WTC11 (cell line): ENCODE results near the gene CD200R1. TPM values are rescaled to one million over a fixed set of nuclear protein-coding genes. Genes with fewer than 3 reads are reported as not detected.

Source experiments
- ATAC-seq: fragments of 200-7000 bp; cut with Tn5 transposase; 2 replicates; pipeline ENCODE4 v1.10.0; 2021; ENCODE audit warnings: mild to moderate bottlenecking, moderate library complexity
- CTCF ChIA-PET: fragments of 300-600 bp; sonication (Branson Sonifier 250); formaldehyde crosslinking; loops from one replicate; lab custom pipeline; 2021; ENCODE audit warnings: antibody characterized with exemption; lab: Charles Lee
- POLR2A ChIA-PET: fragments of 350-600 bp; sonication (Branson Sonifier 250); formaldehyde crosslinking; loops from one replicate; lab custom pipeline; 2021; ENCODE audit warnings: antibody characterized with exemption; lab: Charles Lee
- DNase-seq: peaks from one replicate; pipeline ENCODE4 v3.0.0; 2021; ENCODE audit warnings: low spot score
- H3K27ac Mint-ChIP-seq: 2 replicates; pipeline ENCODE4 v1.8.0; 2021; ENCODE audit warnings: mixed read lengths
- H3K27me3 Mint-ChIP-seq: 2 replicates; pipeline ENCODE4 v1.8.0; 2021; ENCODE audit warnings: low read depth, mild to moderate bottlenecking, moderate library complexity, mixed read lengths
- H3K36me3 Mint-ChIP-seq: 2 replicates; pipeline ENCODE4 v1.8.0; 2021; ENCODE audit warnings: mixed read lengths
- H3K4me1 Mint-ChIP-seq: 2 replicates; pipeline ENCODE4 v1.8.0; 2022; ENCODE audit warnings: mixed read lengths
- H3K4me3 Mint-ChIP-seq: 2 replicates; pipeline ENCODE4 v1.8.0; 2021; ENCODE audit warnings: mild to moderate bottlenecking, moderate library complexity, mixed read lengths
- H3K9me3 Mint-ChIP-seq: 2 replicates; pipeline ENCODE4 v1.8.0; 2021; ENCODE audit warnings: mixed read lengths
- ELF4 ChIP-seq: sonication (generic); formaldehyde crosslinking; IDR thresholded peaks from 2 replicates; pipeline ENCODE4 v1.8.1; 2022; ENCODE audit warnings: low read depth, mild to moderate bottlenecking, moderate library complexity, missing genetic modification reagents
- FOXJ3 ChIP-seq: sonication (generic); formaldehyde crosslinking; IDR thresholded peaks from 2 replicates; pipeline ENCODE4 v1.9.0; 2021; ENCODE audit warnings: missing genetic modification reagents, mild to moderate bottlenecking, borderline replicate concordance
- GRHL2 ChIP-seq: fragments of 250-450 bp; sonication (Bioruptor Pico); IDR thresholded peaks from 2 replicates; pipeline ENCODE4 v1.8.0; 2022; ENCODE audit warnings: mild to moderate bottlenecking, moderate library complexity; ENCODE audit not compliant: insufficient replicate concordance, severe bottlenecking
- HMGA2 ChIP-seq: fragments of 250-450 bp; sonication (Bioruptor Pico); IDR thresholded peaks from 2 replicates; pipeline ENCODE4 v1.4.0; 2021; ENCODE audit warnings: mild to moderate bottlenecking, moderate library complexity
- NR1H2 ChIP-seq: sonication (generic); formaldehyde crosslinking; IDR thresholded peaks from 2 replicates; pipeline ENCODE4 v1.9.0; 2021; ENCODE audit warnings: mild to moderate bottlenecking, moderate library complexity, missing genetic modification reagents
- NR2C2 ChIP-seq: sonication (generic); formaldehyde crosslinking; IDR thresholded peaks from 2 replicates; pipeline ENCODE4 v1.8.0; 2022; ENCODE audit warnings: mild to moderate bottlenecking, missing genetic modification reagents
- RELA ChIP-seq: sonication (generic); formaldehyde crosslinking; IDR thresholded peaks from 2 replicates; pipeline ENCODE4 v1.8.1; 2022; ENCODE audit warnings: missing genetic modification reagents, mild to moderate bottlenecking, borderline replicate concordance
- RORB ChIP-seq: fragments of 250-450 bp; sonication (Bioruptor Pico); IDR thresholded peaks from 2 replicates; pipeline ENCODE4 v1.9.0; 2021; ENCODE audit warnings: mild to moderate bottlenecking
- SOX15 ChIP-seq: fragments of 250-450 bp; sonication (Bioruptor Pico); IDR thresholded peaks from 2 replicates; pipeline ENCODE4 v1.9.0; 2021; ENCODE audit warnings: mild to moderate bottlenecking
- TEAD1 ChIP-seq: sonication (generic); formaldehyde crosslinking; IDR thresholded peaks from 2 replicates; pipeline ENCODE4 v1.8.0; 2022; ENCODE audit warnings: mild to moderate bottlenecking, missing genetic modification reagents
- TP53 ChIP-seq: sonication (generic); formaldehyde crosslinking; IDR thresholded peaks from 2 replicates; pipeline ENCODE4 v1.8.1; 2023; ENCODE audit warnings: mild to moderate bottlenecking, missing genetic modification reagents
- ZNF121 ChIP-seq: sonication (generic); formaldehyde crosslinking; IDR thresholded peaks from 2 replicates; pipeline ENCODE4 v1.8.0; 2023; ENCODE audit warnings: missing genetic modification reagents
- ZNF396 ChIP-seq: fragments of 250-450 bp; sonication (Bioruptor Pico); IDR thresholded peaks from 2 replicates; pipeline ENCODE4 v1.8.0; 2021; ENCODE audit warnings: mild to moderate bottlenecking, moderate library complexity, borderline replicate concordance
- ZNF416 ChIP-seq: fragments of 250-450 bp; sonication (Bioruptor Pico); IDR thresholded peaks from 2 replicates; pipeline ENCODE4 v1.9.0; 2021; ENCODE audit warnings: mild to moderate bottlenecking, inconsistent platforms
- ZNF423 ChIP-seq: fragments of 250-450 bp; sonication (Bioruptor Pico); IDR thresholded peaks from 2 replicates; pipeline ENCODE4 v2.1.2; 2022; ENCODE audit warnings: mild to moderate bottlenecking, moderate library complexity
- total RNA-seq: library from RNA; stranded (reverse); gene quantifications from 3 replicates; pipeline ENCODE4 v1.2.3, GENCODE V29; 2021
- TF ChIP-seq, protein P1 (sequence below): sonication (generic); formaldehyde crosslinking; conservative IDR thresholded peaks from 2 replicates; pipeline ENCODE4 v1.8.1; 2022; ENCODE audit warnings: mild to moderate bottlenecking, missing genetic modification reagents
- TF ChIP-seq, protein P2 (sequence below): sonication (generic); formaldehyde crosslinking; conservative IDR thresholded peaks from 2 replicates; pipeline ENCODE4 v1.8.1; 2023; ENCODE audit warnings: mild to moderate bottlenecking, low read depth, missing genetic modification reagents, moderate library complexity
- TF ChIP-seq, protein P3 (sequence below): fragments of 250-450 bp; sonication (Bioruptor Pico); IDR thresholded peaks from 2 replicates; pipeline ENCODE4 v1.9.0; 2021; ENCODE audit warnings: mild to moderate bottlenecking, borderline replicate concordance
- TF ChIP-seq, protein P4 (sequence below): sonication (generic); formaldehyde crosslinking; IDR thresholded peaks from 2 replicates; pipeline ENCODE4 v1.8.1; 2022; ENCODE audit warnings: mild to moderate bottlenecking, moderate library complexity, missing genetic modification reagents
- TF ChIP-seq, protein P5 (sequence below): fragments of 250-450 bp; sonication (Bioruptor Pico); IDR thresholded peaks from 2 replicates; pipeline ENCODE4 v2.1.2; 2022; ENCODE audit warnings: mild to moderate bottlenecking, moderate library complexity
- TF ChIP-seq, protein P6 (sequence below): fragments of 250-450 bp; sonication (Bioruptor Pico); IDR thresholded peaks from 2 replicates; pipeline ENCODE4 v1.8.0; 2021; ENCODE audit warnings: mild to moderate bottlenecking
- TF ChIP-seq, protein P7 (sequence below): sonication (generic); formaldehyde crosslinking; IDR thresholded peaks from 2 replicates; pipeline ENCODE4 v1.8.1; 2022; ENCODE audit warnings: mild to moderate bottlenecking, missing genetic modification reagents, moderate library complexity, borderline replicate concordance

The CD200R1 gene
- total RNA-seq, 1 experiment from 2014 or later = not detected

DNA sequence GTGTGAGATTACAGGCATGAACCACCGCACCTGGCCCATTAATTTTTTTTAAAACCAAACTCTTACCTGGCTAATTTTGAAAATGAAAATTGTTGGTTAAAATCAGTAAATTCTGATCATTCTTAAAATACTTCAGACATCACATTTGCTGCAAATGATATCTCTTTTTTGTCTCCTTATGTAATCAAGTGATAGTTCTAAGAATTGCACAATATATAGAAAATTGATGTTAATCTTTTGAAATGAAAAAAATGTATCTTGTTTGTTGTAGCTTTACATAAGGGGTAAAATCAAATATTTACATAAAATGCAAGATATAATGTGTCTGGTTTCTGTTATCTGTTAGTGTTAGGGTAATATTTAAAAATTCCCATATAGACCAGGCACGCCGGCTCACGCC, 20.9 kb upstream of the CD200R1 start:
- no peaks in the 10 kb centered on the region for H3K9me3 Mint-ChIP-seq
- CTCF ChIA-PET = interaction anchor here (1.2 kb wide), 1 partner anchor 261 kb away, joined by 5 read pairs; no protein-coding TSS in a partner anchor
- DNase-seq (no peak), ATAC-seq (no peak)
- POLR2A ChIA-PET = no interaction called here
- H3K27me3 Mint-ChIP-seq = no peaks in the 10 kb centered on the region
- H3K27ac Mint-ChIP-seq = no peak overlapping the region
- TF ChIP-seq SOX15 (no peak), NR2C2 (no peak), ZNF416 (CRISPR knock-in tag) (no peak), ZNF423 (CRISPR knock-in tag) (no peak), FOXJ3 (CRISPR knock-in tag) (no peak), RORB (CRISPR knock-in tag) (no peak), ELF4 (CRISPR knock-in tag) (no peak)
- TF ChIP-seq, protein P1, sequence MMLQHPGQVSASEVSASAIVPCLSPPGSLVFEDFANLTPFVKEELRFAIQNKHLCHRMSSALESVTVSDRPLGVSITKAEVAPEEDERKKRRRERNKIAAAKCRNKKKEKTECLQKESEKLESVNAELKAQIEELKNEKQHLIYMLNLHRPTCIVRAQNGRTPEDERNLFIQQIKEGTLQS (CRISPR knock-in tag) = no peak
- TF ChIP-seq, protein P2, sequence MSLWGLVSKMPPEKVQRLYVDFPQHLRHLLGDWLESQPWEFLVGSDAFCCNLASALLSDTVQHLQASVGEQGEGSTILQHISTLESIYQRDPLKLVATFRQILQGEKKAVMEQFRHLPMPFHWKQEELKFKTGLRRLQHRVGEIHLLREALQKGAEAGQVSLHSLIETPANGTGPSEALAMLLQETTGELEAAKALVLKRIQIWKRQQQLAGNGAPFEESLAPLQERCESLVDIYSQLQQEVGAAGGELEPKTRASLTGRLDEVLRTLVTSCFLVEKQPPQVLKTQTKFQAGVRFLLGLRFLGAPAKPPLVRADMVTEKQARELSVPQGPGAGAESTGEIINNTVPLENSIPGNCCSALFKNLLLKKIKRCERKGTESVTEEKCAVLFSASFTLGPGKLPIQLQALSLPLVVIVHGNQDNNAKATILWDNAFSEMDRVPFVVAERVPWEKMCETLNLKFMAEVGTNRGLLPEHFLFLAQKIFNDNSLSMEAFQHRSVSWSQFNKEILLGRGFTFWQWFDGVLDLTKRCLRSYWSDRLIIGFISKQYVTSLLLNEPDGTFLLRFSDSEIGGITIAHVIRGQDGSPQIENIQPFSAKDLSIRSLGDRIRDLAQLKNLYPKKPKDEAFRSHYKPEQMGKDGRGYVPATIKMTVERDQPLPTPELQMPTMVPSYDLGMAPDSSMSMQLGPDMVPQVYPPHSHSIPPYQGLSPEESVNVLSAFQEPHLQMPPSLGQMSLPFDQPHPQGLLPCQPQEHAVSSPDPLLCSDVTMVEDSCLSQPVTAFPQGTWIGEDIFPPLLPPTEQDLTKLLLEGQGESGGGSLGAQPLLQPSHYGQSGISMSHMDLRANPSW = no peak
- TF ChIP-seq, protein P3, sequence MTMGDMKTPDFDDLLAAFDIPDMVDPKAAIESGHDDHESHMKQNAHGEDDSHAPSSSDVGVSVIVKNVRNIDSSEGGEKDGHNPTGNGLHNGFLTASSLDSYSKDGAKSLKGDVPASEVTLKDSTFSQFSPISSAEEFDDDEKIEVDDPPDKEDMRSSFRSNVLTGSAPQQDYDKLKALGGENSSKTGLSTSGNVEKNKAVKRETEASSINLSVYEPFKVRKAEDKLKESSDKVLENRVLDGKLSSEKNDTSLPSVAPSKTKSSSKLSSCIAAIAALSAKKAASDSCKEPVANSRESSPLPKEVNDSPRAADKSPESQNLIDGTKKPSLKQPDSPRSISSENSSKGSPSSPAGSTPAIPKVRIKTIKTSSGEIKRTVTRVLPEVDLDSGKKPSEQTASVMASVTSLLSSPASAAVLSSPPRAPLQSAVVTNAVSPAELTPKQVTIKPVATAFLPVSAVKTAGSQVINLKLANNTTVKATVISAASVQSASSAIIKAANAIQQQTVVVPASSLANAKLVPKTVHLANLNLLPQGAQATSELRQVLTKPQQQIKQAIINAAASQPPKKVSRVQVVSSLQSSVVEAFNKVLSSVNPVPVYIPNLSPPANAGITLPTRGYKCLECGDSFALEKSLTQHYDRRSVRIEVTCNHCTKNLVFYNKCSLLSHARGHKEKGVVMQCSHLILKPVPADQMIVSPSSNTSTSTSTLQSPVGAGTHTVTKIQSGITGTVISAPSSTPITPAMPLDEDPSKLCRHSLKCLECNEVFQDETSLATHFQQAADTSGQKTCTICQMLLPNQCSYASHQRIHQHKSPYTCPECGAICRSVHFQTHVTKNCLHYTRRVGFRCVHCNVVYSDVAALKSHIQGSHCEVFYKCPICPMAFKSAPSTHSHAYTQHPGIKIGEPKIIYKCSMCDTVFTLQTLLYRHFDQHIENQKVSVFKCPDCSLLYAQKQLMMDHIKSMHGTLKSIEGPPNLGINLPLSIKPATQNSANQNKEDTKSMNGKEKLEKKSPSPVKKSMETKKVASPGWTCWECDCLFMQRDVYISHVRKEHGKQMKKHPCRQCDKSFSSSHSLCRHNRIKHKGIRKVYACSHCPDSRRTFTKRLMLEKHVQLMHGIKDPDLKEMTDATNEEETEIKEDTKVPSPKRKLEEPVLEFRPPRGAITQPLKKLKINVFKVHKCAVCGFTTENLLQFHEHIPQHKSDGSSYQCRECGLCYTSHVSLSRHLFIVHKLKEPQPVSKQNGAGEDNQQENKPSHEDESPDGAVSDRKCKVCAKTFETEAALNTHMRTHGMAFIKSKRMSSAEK (CRISPR knock-in tag) = no peak
- TF ChIP-seq, protein P4, sequence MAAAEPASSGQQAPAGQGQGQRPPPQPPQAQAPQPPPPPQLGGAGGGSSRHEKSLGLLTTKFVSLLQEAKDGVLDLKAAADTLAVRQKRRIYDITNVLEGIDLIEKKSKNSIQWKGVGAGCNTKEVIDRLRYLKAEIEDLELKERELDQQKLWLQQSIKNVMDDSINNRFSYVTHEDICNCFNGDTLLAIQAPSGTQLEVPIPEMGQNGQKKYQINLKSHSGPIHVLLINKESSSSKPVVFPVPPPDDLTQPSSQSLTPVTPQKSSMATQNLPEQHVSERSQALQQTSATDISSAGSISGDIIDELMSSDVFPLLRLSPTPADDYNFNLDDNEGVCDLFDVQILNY = no peak
- H3K36me3 Mint-ChIP-seq = peaks cover 11% of the 10 kb centered on the region
- peaks cover 22% of the 10 kb centered on the region for H3K4me1 Mint-ChIP-seq
- H3K4me3 Mint-ChIP-seq = no peak overlapping the region

DNA sequence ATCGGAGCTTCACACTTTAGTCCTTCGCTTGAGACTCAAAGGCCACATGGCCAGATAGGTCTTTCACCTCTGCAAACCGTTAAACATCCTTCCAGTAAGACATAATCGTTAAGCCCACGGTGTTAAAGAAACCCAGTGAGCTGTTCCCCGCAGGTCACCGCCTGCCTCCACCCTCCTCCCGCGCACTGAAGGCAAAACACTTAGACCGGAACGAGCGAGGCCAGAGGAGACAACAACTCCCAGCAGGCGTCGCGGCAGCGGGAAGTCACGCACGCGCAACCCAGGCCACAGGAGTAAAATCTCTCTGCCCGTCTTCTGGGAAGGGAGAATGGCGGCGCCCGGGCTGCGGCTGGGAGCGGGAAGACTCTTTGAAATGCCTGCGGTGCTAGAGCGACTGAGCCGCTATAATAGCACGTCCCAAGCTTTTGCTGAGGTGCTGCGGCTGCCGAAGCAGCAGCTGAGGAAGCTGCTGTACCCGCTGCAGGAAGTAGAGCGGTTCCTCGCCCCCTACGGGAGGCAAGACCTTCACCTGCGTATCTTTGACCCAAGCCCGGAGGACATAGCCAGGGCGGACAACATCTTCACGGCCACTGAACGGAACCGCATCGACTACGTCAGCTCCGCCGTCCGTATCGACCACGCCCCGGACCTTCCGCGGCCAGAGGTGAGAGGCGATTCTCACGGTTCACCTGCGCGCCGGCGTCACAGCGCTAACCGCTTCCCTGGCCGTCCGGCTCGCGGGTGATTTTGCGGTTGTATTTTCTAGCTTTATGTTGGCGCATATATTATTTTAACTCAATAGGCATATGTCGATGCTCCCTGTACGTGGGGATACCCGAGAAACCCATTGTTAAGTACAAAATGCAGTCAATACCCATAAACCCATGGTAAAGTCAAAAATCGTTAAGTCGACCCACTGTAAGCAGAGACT, 16.0 kb upstream of the CD200R1 start, which contains the start of gene GTPBP8:
Gene GTPBP8 (plus strand): TSS at position 313 of the 931 bp plus-strand sequence. CDS start 16 bp downstream, at position 329.
- CTCF ChIA-PET = interaction anchor here (1.0 to 2.9 kb wide), 7 partner anchors 12 to 348 kb away, joined by 3 to 19 read pairs (median 5); a partner anchor contains a TSS
- POLR2A ChIA-PET = interaction anchor here (0.6 to 1.6 kb wide), 4 partner anchors 19 to 349 kb away, joined by 4 to 7 read pairs (median 4); no protein-coding TSS in a partner anchor
- H3K9me3 Mint-ChIP-seq = no peaks in the 10 kb centered on the region
- TF ChIP-seq NR1H2 (CRISPR knock-in tag) = no peak
- TF ChIP-seq RELA = no peak
- TF ChIP-seq, protein P5, sequence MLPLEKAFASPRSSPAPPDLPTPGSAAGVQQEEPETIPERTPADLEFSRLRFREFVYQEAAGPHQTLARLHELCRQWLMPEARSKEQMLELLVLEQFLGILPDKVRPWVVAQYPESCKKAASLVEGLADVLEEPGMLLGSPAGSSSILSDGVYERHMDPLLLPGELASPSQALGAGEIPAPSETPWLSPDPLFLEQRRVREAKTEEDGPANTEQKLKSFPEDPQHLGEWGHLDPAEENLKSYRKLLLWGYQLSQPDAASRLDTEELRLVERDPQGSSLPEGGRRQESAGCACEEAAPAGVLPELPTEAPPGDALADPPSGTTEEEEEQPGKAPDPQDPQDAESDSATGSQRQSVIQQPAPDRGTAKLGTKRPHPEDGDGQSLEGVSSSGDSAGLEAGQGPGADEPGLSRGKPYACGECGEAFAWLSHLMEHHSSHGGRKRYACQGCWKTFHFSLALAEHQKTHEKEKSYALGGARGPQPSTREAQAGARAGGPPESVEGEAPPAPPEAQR = no peak
- TF ChIP-seq, protein P6, sequence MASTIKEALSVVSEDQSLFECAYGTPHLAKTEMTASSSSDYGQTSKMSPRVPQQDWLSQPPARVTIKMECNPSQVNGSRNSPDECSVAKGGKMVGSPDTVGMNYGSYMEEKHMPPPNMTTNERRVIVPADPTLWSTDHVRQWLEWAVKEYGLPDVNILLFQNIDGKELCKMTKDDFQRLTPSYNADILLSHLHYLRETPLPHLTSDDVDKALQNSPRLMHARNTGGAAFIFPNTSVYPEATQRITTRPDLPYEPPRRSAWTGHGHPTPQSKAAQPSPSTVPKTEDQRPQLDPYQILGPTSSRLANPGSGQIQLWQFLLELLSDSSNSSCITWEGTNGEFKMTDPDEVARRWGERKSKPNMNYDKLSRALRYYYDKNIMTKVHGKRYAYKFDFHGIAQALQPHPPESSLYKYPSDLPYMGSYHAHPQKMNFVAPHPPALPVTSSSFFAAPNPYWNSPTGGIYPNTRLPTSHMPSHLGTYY (CRISPR knock-in tag) = no peak
- TF ChIP-seq TEAD1 (CRISPR knock-in tag) = no peak; the same call in 1 of the 2 replicates
- TF ChIP-seq TP53 (CRISPR knock-in tag) = peak; percentile 80; the same call in 1 of the 2 replicates
- TF ChIP-seq, protein P7, sequence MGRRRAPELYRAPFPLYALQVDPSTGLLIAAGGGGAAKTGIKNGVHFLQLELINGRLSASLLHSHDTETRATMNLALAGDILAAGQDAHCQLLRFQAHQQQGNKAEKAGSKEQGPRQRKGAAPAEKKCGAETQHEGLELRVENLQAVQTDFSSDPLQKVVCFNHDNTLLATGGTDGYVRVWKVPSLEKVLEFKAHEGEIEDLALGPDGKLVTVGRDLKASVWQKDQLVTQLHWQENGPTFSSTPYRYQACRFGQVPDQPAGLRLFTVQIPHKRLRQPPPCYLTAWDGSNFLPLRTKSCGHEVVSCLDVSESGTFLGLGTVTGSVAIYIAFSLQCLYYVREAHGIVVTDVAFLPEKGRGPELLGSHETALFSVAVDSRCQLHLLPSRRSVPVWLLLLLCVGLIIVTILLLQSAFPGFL (CRISPR knock-in tag) = no peak
- no peak for TF ChIP-seq ZNF121 (CRISPR knock-in tag)
- no peak for TF ChIP-seq GRHL2 (CRISPR knock-in tag)
- TF ChIP-seq HMGA2 (CRISPR knock-in tag) = no peak
- TF ChIP-seq ZNF396 = no peak

More for the DNA sequence above, 16.0 kb upstream of the CD200R1 start, which contains the start of gene GTPBP8:
- DNase-seq (peak; percentile 89), ATAC-seq (peak; percentile 96)
- peaks cover 28% of the 10 kb centered on the region for H3K4me1 Mint-ChIP-seq
- H3K4me3 Mint-ChIP-seq = peak within 1 kb of the TSS; percentile 84
- H3K27ac Mint-ChIP-seq = peak within 1 kb of the TSS; percentile 97
- 0 out of 2 replicates have a peak, but pooled peaks cover 3% of the 10 kb centered on the region for H3K36me3 Mint-ChIP-seq
- H3K27me3 Mint-ChIP-seq = peaks cover 7% of the 10 kb centered on the region
